CD14-positive monocyte (primary cell): ENCODE measurements around the gene CFAP92. TPM values are rescaled to one million over a fixed set of nuclear protein-coding genes. Genes with fewer than 3 reads are reported as not detected.
A peak's percentile ranks its signal among the peaks of the same experiment; 100 is the strongest.

Source experiments
- DNase-seq, 3 donors: peaks; one replicate each; pipeline ENCODE4 v3.0.0-alpha.2; 2011 to 2022
- H2AFZ ChIP-seq: 2 replicates; pipeline ENCODE4 v1.6.0; 2012; ENCODE audit warnings: mild to moderate bottlenecking, low read depth, low read length, inconsistent platforms; ENCODE audit not compliant: insufficient read depth, poor library complexity, severe bottlenecking
- H3K27ac ChIP-seq, 2 donors: 1 replicate in 1 of 2; 2 replicates in 1 of 2; pipeline ENCODE4 v1.5.1; 2012 to 2013; ENCODE audit warnings: low read length in 2 of 2, control low read depth in 1 of 2, inconsistent platforms in 1 of 2, low read depth in 1 of 2, mild to moderate bottlenecking in 1 of 2
- H3K27me3 ChIP-seq, 2 donors: one replicate each; pipeline versions ENCODE4 v1.6.0 to v1.6.1; 2011 to 2013; ENCODE audit warnings: low read length in 2 of 2; ENCODE audit not compliant: control insufficient read depth in 2 of 2, insufficient read depth in 2 of 2
- H3K36me3 ChIP-seq, 2 donors: replicated peaks in 1 of 2; 1 replicate in 1 of 2; 2 replicates in 1 of 2; pipeline versions ENCODE4 v1.5.1 to v1.6.1; 2012 to 2013; ENCODE audit warnings: low read length in 2 of 2, control low read depth in 1 of 2, inconsistent platforms in 1 of 2, mild to moderate bottlenecking in 1 of 2; ENCODE audit not compliant: insufficient read depth in 2 of 2, control insufficient read depth in 1 of 2
- H3K4me1 ChIP-seq, 2 donors: 1 replicate in 1 of 2; 2 replicates in 1 of 2; pipeline versions ENCODE4 v1.5.1 to v1.6.1; 2012 to 2013; ENCODE audit warnings: low read length in 2 of 2, control low read depth in 1 of 2, inconsistent platforms in 1 of 2, mild to moderate bottlenecking in 1 of 2, moderate library complexity in 1 of 2; ENCODE audit not compliant: insufficient read depth in 2 of 2, control insufficient read depth in 1 of 2
- H3K4me2 ChIP-seq: replicated peaks from 2 replicates; pipeline ENCODE3; 2012; ENCODE audit warnings: low read length, moderate library complexity, mild to moderate bottlenecking; ENCODE audit not compliant: poor library complexity, severe bottlenecking; ENCODE audit errors: extremely low read depth
- H3K4me3 ChIP-seq, 3 experiments: fragments of 200-600 bp in 1 of 3; sonication (generic) in 1 of 3; replicated peaks in 1 of 3; 1 replicate in 2 of 3; 2 replicates in 1 of 3; pipeline ENCODE4 v1.5.1; 2011 to 2013; ENCODE audit warnings: low read length in 3 of 3, mild to moderate bottlenecking in 3 of 3, control low read depth in 2 of 3, low read depth in 2 of 3, inconsistent platforms in 1 of 3, moderate library complexity in 1 of 3
- H3K79me2 ChIP-seq: 2 replicates; pipeline ENCODE4 v1.6.0; 2012; ENCODE audit warnings: mild to moderate bottlenecking, control low read depth, inconsistent platforms, low read length, moderate library complexity; ENCODE audit not compliant: insufficient read depth
- H3K9ac ChIP-seq: 2 replicates; pipeline ENCODE4 v1.6.0; 2017; ENCODE audit warnings: low read length, mild to moderate bottlenecking; ENCODE audit not compliant: insufficient read depth, poor library complexity, severe bottlenecking
- H3K9me3 ChIP-seq, 2 donors: replicated peaks in 1 of 2; 1 replicate in 1 of 2; 2 replicates in 1 of 2; pipeline versions ENCODE4 v1.5.1 to v1.6.1; 2012 to 2013; ENCODE audit warnings: low read length in 2 of 2, control low read depth in 1 of 2; ENCODE audit not compliant: control insufficient read depth in 1 of 2, insufficient read depth in 1 of 2
- H4K20me1 ChIP-seq: 2 replicates; pipeline ENCODE4 v1.6.0; 2012; ENCODE audit warnings: mild to moderate bottlenecking, low read length, control low read depth, moderate library complexity; ENCODE audit not compliant: insufficient read depth
- H3K27ac Mint-ChIP-seq, 7 donors: one replicate each; pipeline ENCODE4 v1.8.0; 2020; ENCODE audit warnings: mild to moderate bottlenecking in 7 of 7, mixed read lengths in 7 of 7, moderate library complexity in 6 of 7, inconsistent platforms in 2 of 7
- H3K27me3 Mint-ChIP-seq, 3 donors: one replicate each; pipeline ENCODE4 v1.8.0; 2021 to 2022; ENCODE audit warnings: low read depth in 3 of 3, mild to moderate bottlenecking in 3 of 3, mixed read lengths in 3 of 3, moderate library complexity in 3 of 3, inconsistent platforms in 1 of 3
- H3K36me3 Mint-ChIP-seq, 2 donors: one replicate each; pipeline ENCODE4 v1.8.0; 2020; ENCODE audit warnings: mixed read lengths in 2 of 2, inconsistent platforms in 1 of 2, mild to moderate bottlenecking in 1 of 2
- H3K4me1 Mint-ChIP-seq: one replicate; pipeline ENCODE4 v1.8.0; 2020; ENCODE audit warnings: mild to moderate bottlenecking, mixed read lengths
- H3K4me3 Mint-ChIP-seq, 2 donors: one replicate each; pipeline ENCODE4 v1.8.0; 2020; ENCODE audit warnings: mild to moderate bottlenecking in 2 of 2, mixed read lengths in 2 of 2, moderate library complexity in 1 of 2
- H3K9me3 Mint-ChIP-seq, 7 donors: one replicate each; pipeline ENCODE4 v1.8.0; 2020 to 2022; ENCODE audit warnings: mixed read lengths in 7 of 7, mild to moderate bottlenecking in 6 of 7, moderate library complexity in 6 of 7, inconsistent platforms in 2 of 7
- CTCF ChIP-seq: fragments of 200-600 bp; IDR thresholded peaks from one replicate; pipeline ENCODE4 v1.8.0; 2022; ENCODE audit warnings: antibody characterized with exemption, mild to moderate bottlenecking
- WGBS: methylation state at CpG from one replicate; pipeline ENCODE4 v1.1.5; 2013; ENCODE audit warnings: missing lambda C conversion rate; ENCODE audit not compliant: insufficient coverage; 5-methylcytosine and 5-hydroxymethylcytosine counted together
- intact Hi-C, 2 donors: fragments of 100-400 bp; cut with micrococcal nuclease; formaldehyde crosslinking; loops; one replicate each; pipeline versions ENCODE4 v1.15.0 to v1.15.1; 2023
- polyA plus RNA-seq, 3 donors: library from polyadenylated mRNA; depleted of rRNA in 1 of 3; unstranded in 2 of 3; stranded (reverse) in 1 of 3; fragments of 300-500 nt in 2 of 3; fragments of >200 nt in 1 of 3; fragmentation: Illumina TruSeq in 2 of 3; gene quantifications; 1 replicate in 2 of 3; 2 replicates in 1 of 3; pipeline ENCODE4 v1.2.3, GENCODE V29; 2012 to 2021

CFAP92 gene
- polyA plus RNA-seq, 3 donors = 0.12 to 0.50 (median 0.19) TPM

- Histone ChIP-seq H4K20me1 (no peaks in the 10 kb centered on the region), H3K4me2 (no peak overlapping the region), H2AFZ (no peak overlapping the region), H3K9ac (no peak overlapping the region), H3K4me3 (no peak overlapping the region), H3K9me3 (peaks cover 6 to 21% of the 10 kb centered on the region in 2 donors), H3K4me1 (peaks cover 3 to 11% of the 10 kb centered on the region in 2 donors), H3K27ac (no peak overlapping the region), H3K27me3 (no peaks in the 10 kb centered on the region), H3K79me2 (no peaks in the 10 kb centered on the region), H3K36me3 (peaks cover 17 to 29% of the 10 kb centered on the region in 2 donors)
- DNase-seq = no peak
- TF ChIP-seq CTCF = no peak
- Mint-ChIP-seq H3K9me3 (peaks cover 9 to 39% (median 31%) of the 10 kb centered on the region in 7 donors), H3K27ac (no peak overlapping the region), H3K4me1 (peaks cover 11% of the 10 kb centered on the region), H3K27me3 (peaks cover 0 to 11% (median 7%) of the 10 kb centered on the region in 3 donors), H3K36me3 (peaks cover 37 to 52% of the 10 kb centered on the region in 2 donors), H3K4me3 (no peak overlapping the region)
- intact Hi-C loops = no loop called here
- WGBS = no CpG with 5 or more reads among the region's 1 CpG
Measured at GRCh38 chr3:128919988-128920387, 73.9 kb downstream of the CFAP92 start.

- peaks cover 62 to 74% of the 10 kb centered on the region in 2 donors for H3K36me3 Mint-ChIP-seq
- H3K4me3 Mint-ChIP-seq = no peak overlapping the region
- WGBS = no CpG with 5 or more reads among the region's 2 CpGs
- Histone ChIP-seq H3K27me3 (no peaks in the 10 kb centered on the region), H3K9ac (no peak overlapping the region), H4K20me1 (no peaks in the 10 kb centered on the region), H3K36me3 (peaks cover 44 to 56% of the 10 kb centered on the region in 2 donors), H2AFZ (no peak overlapping the region), H3K4me1 (no peaks in the 10 kb centered on the region), H3K4me3 (no peak overlapping the region), H3K9me3 (peaks cover 0 to 8% of the 10 kb centered on the region in 2 donors), H3K79me2 (no peaks in the 10 kb centered on the region), H3K27ac (no peak overlapping the region), H3K4me2 (no peak overlapping the region)
- intact Hi-C loops = no loop called here
- peak overlapping the region in 1 of 7 donors; percentile 35 for H3K27ac Mint-ChIP-seq
- H3K27me3 Mint-ChIP-seq = peaks cover 0 to 3% (median 3%) of the 10 kb centered on the region in 3 donors
- no peaks in the 10 kb centered on the region for H3K4me1 Mint-ChIP-seq
- TF ChIP-seq CTCF = no peak
- no peak for DNase-seq
- peaks cover 5 to 23% (median 16%) of the 10 kb centered on the region in 7 donors for H3K9me3 Mint-ChIP-seq
Measured at GRCh38 chr3:128917291-128917690, 76.6 kb downstream of the CFAP92 start.
